Ishikawa (cell line): Measurements from ENCODE around the gene CARD16.

ENCODE experiments used
- CEBPB ChIP-seq: IDR thresholded peaks from 2 replicates; pipeline ENCODE4 v1.6.1; 2012
- CREB1 ChIP-seq: IDR thresholded peaks from 2 replicates; pipeline ENCODE4 v1.6.1; 2012; ENCODE audit warnings: low read depth
- EP300 ChIP-seq: IDR thresholded peaks from 2 replicates; pipeline ENCODE4 v1.6.1; 2012; ENCODE audit warnings: borderline replicate concordance
- FOXM1 ChIP-seq: IDR thresholded peaks from 2 replicates; pipeline ENCODE4 v1.6.1; 2012; ENCODE audit warnings: low read depth, borderline replicate concordance
- NFIC ChIP-seq: IDR thresholded peaks from 2 replicates; pipeline ENCODE4 v1.6.1; 2012
- RAD21 ChIP-seq: IDR thresholded peaks from 2 replicates; pipeline ENCODE4 v1.6.1; 2012; ENCODE audit warnings: low read depth
- TAF1 ChIP-seq: IDR thresholded peaks from 2 replicates; pipeline ENCODE4 v1.6.1; 2012; ENCODE audit warnings: low read depth, mild to moderate bottlenecking
- TCF12 ChIP-seq: IDR thresholded peaks from 2 replicates; pipeline ENCODE4 v1.6.1; 2012; ENCODE audit warnings: low read depth
- TEAD4 ChIP-seq: IDR thresholded peaks from 2 replicates; pipeline ENCODE4 v1.6.1; 2012
- YY1 ChIP-seq: IDR thresholded peaks from 2 replicates; pipeline ENCODE4 v1.6.1; 2012; ENCODE audit warnings: low read depth
- ZBTB7A ChIP-seq: IDR thresholded peaks from 2 replicates; pipeline ENCODE4 v1.6.1; 2012; ENCODE audit warnings: low read depth
- TF ChIP-seq, protein P1 (sequence below): IDR thresholded peaks from 2 replicates; pipeline ENCODE4 v1.6.1; 2012
- TF ChIP-seq, protein P2 (sequence below): IDR thresholded peaks from 2 replicates; pipeline ENCODE4 v1.6.1; 2012; ENCODE audit warnings: low read depth, mild to moderate bottlenecking

DNA sequence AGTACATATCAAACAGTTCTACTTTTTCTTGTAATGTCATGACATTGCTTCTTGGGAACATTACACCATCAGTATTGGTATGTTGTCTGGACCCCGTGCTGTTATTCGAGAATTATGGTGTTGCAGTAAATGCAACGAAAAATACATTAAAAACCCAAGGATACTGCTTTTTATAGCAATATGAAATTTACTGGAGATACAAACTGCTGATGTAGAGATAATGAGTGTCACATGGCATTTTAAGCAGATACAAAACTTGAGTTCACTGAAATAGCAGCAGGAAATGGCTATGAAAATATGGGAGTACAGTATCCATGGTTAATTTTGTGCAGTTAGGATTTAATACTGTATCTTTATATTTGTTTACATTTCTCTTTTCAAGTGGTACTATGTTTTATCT, 7.4 kb upstream of the CARD16 start:
- TF ChIP-seq CEBPB (no peak), FOXM1 (no peak), CREB1 (no peak), ZBTB7A (no peak), TAF1 (no peak), TCF12 (no peak), EP300 (no peak), RAD21 (no peak), TEAD4 (no peak), NFIC (no peak), YY1 (no peak)
- TF ChIP-seq, protein P1, sequence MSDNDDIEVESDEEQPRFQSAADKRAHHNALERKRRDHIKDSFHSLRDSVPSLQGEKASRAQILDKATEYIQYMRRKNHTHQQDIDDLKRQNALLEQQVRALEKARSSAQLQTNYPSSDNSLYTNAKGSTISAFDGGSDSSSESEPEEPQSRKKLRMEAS = no peak
- TF ChIP-seq, protein P2, sequence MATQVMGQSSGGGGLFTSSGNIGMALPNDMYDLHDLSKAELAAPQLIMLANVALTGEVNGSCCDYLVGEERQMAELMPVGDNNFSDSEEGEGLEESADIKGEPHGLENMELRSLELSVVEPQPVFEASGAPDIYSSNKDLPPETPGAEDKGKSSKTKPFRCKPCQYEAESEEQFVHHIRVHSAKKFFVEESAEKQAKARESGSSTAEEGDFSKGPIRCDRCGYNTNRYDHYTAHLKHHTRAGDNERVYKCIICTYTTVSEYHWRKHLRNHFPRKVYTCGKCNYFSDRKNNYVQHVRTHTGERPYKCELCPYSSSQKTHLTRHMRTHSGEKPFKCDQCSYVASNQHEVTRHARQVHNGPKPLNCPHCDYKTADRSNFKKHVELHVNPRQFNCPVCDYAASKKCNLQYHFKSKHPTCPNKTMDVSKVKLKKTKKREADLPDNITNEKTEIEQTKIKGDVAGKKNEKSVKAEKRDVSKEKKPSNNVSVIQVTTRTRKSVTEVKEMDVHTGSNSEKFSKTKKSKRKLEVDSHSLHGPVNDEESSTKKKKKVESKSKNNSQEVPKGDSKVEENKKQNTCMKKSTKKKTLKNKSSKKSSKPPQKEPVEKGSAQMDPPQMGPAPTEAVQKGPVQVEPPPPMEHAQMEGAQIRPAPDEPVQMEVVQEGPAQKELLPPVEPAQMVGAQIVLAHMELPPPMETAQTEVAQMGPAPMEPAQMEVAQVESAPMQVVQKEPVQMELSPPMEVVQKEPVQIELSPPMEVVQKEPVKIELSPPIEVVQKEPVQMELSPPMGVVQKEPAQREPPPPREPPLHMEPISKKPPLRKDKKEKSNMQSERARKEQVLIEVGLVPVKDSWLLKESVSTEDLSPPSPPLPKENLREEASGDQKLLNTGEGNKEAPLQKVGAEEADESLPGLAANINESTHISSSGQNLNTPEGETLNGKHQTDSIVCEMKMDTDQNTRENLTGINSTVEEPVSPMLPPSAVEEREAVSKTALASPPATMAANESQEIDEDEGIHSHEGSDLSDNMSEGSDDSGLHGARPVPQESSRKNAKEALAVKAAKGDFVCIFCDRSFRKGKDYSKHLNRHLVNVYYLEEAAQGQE = no peak
